Astrocyte of the cerebellum (primary cell): Measurements from ENCODE around the gene PRKAR1A.

ENCODE experiments used
- DNase-seq: peaks from one replicate; pipeline ENCODE4 v3.0.0-alpha.2; 2011; ENCODE audit warnings: low read depth
- H3K4me3 ChIP-seq: 2 replicates; pipeline ENCODE4 v1.5.1; 2011; ENCODE audit warnings: mild to moderate bottlenecking, low read depth, low read length, moderate library complexity
- in situ Hi-C: cut with HindIII; loops from 2 replicates; pipeline ENCODE4 v1.10.0; 2017; ENCODE audit warnings: low sequenced_read_pairs
- TF ChIP-seq, protein P1 (sequence below): IDR thresholded peaks from 2 replicates; pipeline ENCODE4 v1.5.1; 2012; ENCODE audit warnings: low read length, low read depth, moderate library complexity, mild to moderate bottlenecking; ENCODE audit errors: missing control alignments

PRKAR1A gene

DNA sequence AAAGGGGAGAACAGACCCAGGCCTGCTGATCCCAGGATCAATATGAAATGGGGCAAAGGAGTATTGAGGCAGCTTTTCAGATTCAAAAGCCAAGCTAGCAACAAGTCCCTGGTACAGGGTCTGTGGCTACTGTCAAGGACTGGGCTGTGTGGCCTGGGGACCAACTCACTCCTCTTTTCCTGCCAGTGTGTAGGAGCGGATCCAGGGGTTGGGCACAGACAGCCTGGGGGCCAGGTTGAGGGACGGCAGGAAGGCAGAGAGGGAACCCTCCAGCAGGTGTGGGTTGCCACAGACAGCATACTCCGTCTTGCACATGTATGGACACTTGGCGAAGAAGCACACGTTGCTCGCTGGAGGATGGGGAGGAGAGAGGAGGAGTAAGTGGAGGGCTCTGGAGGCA, 29.6 kb downstream of the PRKAR1A start:
- TF ChIP-seq, protein P1, sequence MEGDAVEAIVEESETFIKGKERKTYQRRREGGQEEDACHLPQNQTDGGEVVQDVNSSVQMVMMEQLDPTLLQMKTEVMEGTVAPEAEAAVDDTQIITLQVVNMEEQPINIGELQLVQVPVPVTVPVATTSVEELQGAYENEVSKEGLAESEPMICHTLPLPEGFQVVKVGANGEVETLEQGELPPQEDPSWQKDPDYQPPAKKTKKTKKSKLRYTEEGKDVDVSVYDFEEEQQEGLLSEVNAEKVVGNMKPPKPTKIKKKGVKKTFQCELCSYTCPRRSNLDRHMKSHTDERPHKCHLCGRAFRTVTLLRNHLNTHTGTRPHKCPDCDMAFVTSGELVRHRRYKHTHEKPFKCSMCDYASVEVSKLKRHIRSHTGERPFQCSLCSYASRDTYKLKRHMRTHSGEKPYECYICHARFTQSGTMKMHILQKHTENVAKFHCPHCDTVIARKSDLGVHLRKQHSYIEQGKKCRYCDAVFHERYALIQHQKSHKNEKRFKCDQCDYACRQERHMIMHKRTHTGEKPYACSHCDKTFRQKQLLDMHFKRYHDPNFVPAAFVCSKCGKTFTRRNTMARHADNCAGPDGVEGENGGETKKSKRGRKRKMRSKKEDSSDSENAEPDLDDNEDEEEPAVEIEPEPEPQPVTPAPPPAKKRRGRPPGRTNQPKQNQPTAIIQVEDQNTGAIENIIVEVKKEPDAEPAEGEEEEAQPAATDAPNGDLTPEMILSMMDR, result no peak
- no peak for DNase-seq
- in situ Hi-C loops, result no loop called here
- H3K4me3 ChIP-seq, result no peak overlapping the region

DNA sequence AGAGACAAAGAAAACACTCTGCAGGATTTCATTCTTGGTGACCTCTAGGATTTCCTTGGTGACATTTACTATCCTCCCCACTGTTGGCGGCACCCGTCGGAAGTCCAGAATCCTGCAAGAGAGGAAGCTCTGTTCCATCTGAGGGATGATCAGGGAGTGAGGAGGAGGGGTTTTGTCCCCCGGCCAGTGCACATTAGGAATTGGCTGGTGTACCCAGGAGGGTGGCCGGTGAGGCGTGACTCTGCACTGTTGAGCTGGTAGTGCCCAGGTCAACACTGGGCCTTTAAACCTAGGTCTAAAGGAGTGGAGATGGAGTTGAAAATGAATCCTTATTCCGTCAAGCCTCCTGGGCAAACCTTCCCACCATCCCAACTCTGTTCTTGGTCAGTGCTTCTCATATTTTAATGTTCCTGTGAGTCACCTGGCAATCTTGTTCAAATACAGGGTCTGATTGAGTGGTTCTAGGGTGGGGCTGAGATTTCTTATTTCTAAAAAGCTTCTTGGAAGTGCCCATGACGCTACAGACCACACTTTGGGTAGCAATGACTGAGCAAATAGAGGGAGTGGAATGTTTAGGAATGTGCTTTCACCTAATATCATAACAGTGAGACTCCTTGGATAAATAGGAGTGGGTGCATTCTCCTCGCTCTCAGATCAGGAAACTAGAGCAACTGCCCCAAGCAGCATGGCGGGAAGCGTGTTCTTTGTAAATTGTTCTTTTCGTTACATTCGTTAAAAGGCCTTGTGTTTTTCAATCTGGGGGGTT, 30.7 kb downstream of the PRKAR1A start:
- H3K4me3 ChIP-seq, result no peak overlapping the region
- in situ Hi-C loops, result no loop called here
- no peak for DNase-seq
- TF ChIP-seq, protein P1, result no peak

DNA sequence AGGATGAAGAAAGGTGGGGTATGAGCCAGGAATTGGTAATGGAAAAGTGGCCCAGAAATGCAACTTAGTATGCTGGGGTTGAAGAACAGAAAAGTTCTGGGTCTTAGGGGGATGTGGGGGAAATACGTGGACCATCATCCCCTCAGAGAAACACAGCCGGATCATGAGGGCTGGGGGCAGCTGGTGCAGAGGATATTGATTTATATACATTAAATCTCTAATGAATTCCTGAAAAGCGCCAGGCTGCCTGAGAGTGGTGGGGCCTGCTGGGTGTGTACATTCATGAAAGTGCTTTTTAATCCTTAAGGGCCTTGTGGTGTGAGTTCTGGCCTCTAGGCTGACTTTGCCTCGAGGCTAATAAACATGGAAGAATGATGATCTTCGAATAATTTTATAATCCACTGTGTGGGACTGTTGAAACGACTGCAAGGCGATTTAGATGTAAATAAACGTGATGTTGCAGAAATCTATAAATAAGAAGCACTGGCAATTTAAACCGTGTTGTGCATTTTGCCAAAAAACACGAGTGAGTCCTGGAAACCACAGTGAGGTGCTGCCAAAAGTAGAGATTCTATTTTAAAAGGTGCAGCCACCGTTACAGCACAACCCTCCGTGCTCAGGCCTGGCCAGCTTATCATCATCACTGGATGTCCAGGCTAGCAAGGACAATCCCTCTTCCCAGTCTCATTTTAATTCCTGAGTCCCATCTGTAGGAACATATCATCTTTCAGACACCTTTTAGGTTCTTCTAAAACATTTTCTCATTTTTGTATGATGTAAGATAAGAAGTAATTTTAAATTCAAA, 32.1 kb downstream of the PRKAR1A start:
- TF ChIP-seq, protein P1, result no peak
- no peak for DNase-seq
- in situ Hi-C loops, result no loop called here
- no peak overlapping the region for H3K4me3 ChIP-seq

DNA sequence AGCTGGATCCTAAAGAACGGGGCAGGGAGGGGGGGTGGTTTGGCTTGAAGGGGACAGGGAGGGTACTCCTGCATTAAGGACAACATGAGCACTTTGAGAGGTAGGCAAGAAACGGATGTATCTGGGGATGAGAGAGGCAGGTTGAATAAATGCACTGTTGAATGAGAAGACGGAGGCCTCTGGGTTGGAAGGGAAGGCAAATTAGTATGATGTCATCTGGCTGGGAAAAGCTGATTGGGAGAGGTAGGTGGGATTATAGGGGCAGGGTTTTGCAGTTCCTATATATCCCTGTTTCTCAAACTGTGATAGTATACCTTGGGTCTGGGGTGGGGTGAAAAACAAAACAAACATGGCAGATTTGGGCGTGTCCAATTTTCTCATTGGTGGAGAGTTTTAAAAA, 44.3 kb downstream of the PRKAR1A start:
- in situ Hi-C loops, result no loop called here
- TF ChIP-seq, protein P1, result no peak
- no peak overlapping the region for H3K4me3 ChIP-seq
- no peak for DNase-seq

DNA sequence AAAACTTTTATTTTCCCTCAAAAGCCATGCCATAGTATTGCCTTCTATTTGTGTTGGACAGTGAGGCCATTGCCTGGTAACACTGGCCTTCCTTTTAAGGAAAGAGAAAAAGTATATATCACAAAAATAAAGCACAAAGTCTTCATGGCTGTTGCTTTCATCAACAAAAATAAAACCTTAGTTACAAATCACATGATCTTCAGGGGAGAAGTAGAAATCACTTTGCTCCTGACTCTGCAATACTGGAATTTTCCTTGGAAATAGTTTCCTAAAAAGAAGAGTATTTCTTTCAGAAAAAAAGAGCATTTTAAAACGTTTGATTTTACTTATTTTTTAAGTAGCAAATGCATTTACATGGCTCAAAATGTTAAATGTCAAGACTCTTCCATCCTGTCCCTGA, 47.1 kb downstream of the PRKAR1A start:
- no peak overlapping the region for H3K4me3 ChIP-seq
- no peak for DNase-seq
- in situ Hi-C loops, result no loop called here
- TF ChIP-seq, protein P1, result no peak

DNA sequence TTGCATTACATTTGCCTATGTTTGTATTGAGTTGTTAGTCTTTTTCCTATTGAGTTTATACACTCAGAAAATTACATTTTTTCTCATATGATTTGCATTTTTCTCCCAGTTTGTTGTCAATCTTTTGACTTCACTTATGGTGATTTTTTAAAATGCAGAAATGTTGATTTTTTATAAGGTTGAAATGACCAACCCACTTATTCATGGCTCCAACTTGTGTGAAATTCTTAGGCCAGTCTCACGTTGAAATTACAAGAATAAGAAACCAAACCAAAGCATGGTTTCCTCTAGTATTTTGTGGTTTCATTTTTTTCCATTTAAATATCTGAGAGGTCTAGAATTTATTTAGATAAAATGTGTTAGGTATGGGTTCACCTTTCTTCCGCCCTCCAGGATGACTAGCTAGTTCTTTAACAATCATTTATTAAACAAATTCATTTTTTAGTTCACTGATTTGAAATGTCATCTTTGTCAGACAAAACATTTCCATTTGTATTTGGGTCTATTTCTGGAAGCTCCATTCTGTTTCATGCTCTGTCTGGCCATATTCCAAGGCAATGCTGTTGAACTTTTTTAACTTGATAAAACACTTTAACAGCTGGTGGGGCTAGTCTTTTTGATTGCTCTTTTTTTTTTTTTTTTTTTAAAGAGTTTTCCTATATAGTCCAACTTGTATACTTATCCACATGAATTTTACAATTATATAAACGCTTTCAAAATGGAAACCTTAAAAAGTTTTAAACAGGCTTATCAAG, 48.9 kb downstream of the PRKAR1A start:
- no peak for DNase-seq
- in situ Hi-C loops, result no loop called here
- TF ChIP-seq, protein P1, result no peak
- no peak overlapping the region for H3K4me3 ChIP-seq
